A673 (cell line): ENCODE results near the gene NUP210L.

Source experiments
- CTCF ChIP-seq: fragments of 300-800, 200-600 bp; sonication (generic); conservative IDR thresholded peaks from 2 replicates; pipeline ENCODE4 v1.5.1; 2017; ENCODE audit warnings: low read depth, mild to moderate bottlenecking, antibody characterized with exemption, low read length, moderate library complexity, mixed read lengths
- EZH2 ChIP-seq: fragments of 200-600 bp; sonication (generic); IDR thresholded peaks from 2 replicates; pipeline ENCODE4 v1.6.1; 2017; ENCODE audit warnings: borderline replicate concordance, low read depth, mild to moderate bottlenecking, mixed read lengths, antibody characterized with exemption, low read length; ENCODE audit not compliant: poor library complexity, severe bottlenecking

GRCh38 chr1:154155251-154155650 lies 378 bp upstream of the NUP210L start:
- TF ChIP-seq CTCF = no peak
- TF ChIP-seq EZH2 = no peak
